Measurements from ENCODE around the gene ZKSCAN3. TPM values are rescaled to one million over a fixed set of nuclear protein-coding genes. Genes with fewer than 3 reads are reported as not detected.

The ZKSCAN3 gene
- polyA plus RNA-seq, 1 donor (not counting 4 experiments of a cell fraction or from before 2014, with no cell fraction given) = 3.1 TPM

- no peaks in the 10 kb centered on the region for H3K9me3 ChIP-seq (ENCODE audit: control insufficient read depth, low read depth, low read length)
- no peaks in the 10 kb centered on the region for H3K79me2 ChIP-seq (ENCODE audit: control insufficient read depth, insufficient read depth, low read length)
- no peaks in the 10 kb centered on the region for H3K27me3 ChIP-seq (ENCODE audit: control insufficient read depth, extremely low read depth, insufficient read depth, low read length)
- DNase-seq (ENCODE audit: low read depth, low spot score) (no peak), FAIRE-seq (no peak)
- H3K27ac ChIP-seq (ENCODE audit: control insufficient read depth, insufficient read depth, low read length) = no peak overlapping the region
- dilution Hi-C loops (cut with MboI; ENCODE audit: extremely low pct_ligation_motif_present, low sequenced_read_pairs) = no loop called here
- TF ChIP-seq CTCF (optimal IDR thresholded peaks at IDR 0.05 in 1 of 3, IDR thresholded peaks at IDR 0.05 in 1 of 3, conservative IDR thresholded peaks at IDR 0.05 in 1 of 3; ENCODE audit: extremely low read depth in 1 of 3, insufficient read depth in 2 of 3, low read length in 3 of 3) (no peak), EZH2 (IDR thresholded peaks at IDR 0.05; ENCODE audit: low read length) (no peak)
- no peak overlapping the region for H3K9ac ChIP-seq (ENCODE audit: control insufficient read depth, extremely low read depth, insufficient read depth, low read length)
- H4K20me1 ChIP-seq (ENCODE audit: control insufficient read depth, extremely low read depth, insufficient read depth, low read length) = no peaks in the 10 kb centered on the region
- no peak overlapping the region for H2AFZ ChIP-seq (ENCODE audit: control insufficient read depth, low read length)
- H3K4me3 ChIP-seq (ENCODE audit: control insufficient read depth in 2 of 3, extremely low read depth in 1 of 3, insufficient read depth in 2 of 3, low read depth in 1 of 3, low read length in 3 of 3) = no peak overlapping the region
- peak overlapping the region; percentile 3 for H3K4me2 ChIP-seq (ENCODE audit: control insufficient read depth, extremely low read depth, insufficient read depth, low read depth, low read length)
- no peaks in the 10 kb centered on the region for H3K36me3 ChIP-seq (ENCODE audit: control insufficient read depth in 2 of 2, extremely low read depth in 1 of 2, insufficient read depth in 2 of 2, low read length in 2 of 2)
- no peaks in the 10 kb centered on the region for H3K9me1 ChIP-seq (ENCODE audit: control insufficient read depth, extremely low read depth, insufficient read depth, low read length)
- peaks cover 5% of the 10 kb centered on the region for H3K4me1 ChIP-seq (ENCODE audit: control insufficient read depth, extremely low read depth, insufficient read depth, low read length)
These were observed 38.5 kb upstream of the ZKSCAN3 start for GRCh38 chr6:28311139-28311823.

GRCh38 chr6:28312939-28313338, 36.8 kb upstream of the ZKSCAN3 start:
- H3K9me1 ChIP-seq (ENCODE audit: control insufficient read depth, extremely low read depth, insufficient read depth, low read length) = no peaks in the 10 kb centered on the region
- no peak overlapping the region for H3K4me2 ChIP-seq (ENCODE audit: control insufficient read depth, extremely low read depth, insufficient read depth, low read depth, low read length)
- no peaks in the 10 kb centered on the region for H3K79me2 ChIP-seq (ENCODE audit: control insufficient read depth, insufficient read depth, low read length)
- H3K4me1 ChIP-seq (ENCODE audit: control insufficient read depth, extremely low read depth, insufficient read depth, low read length) = peaks cover 5% of the 10 kb centered on the region
- no peak overlapping the region for H3K27ac ChIP-seq (ENCODE audit: control insufficient read depth, insufficient read depth, low read length)
- DNase-seq (ENCODE audit: low read depth, low spot score) = no peak
- H2AFZ ChIP-seq (ENCODE audit: control insufficient read depth, low read length) = no peak overlapping the region
- FAIRE-seq = no peak
- no peak overlapping the region for H3K4me3 ChIP-seq (ENCODE audit: control insufficient read depth in 2 of 3, extremely low read depth in 1 of 3, insufficient read depth in 2 of 3, low read depth in 1 of 3, low read length in 3 of 3)
- no peaks in the 10 kb centered on the region for H3K9me3 ChIP-seq (ENCODE audit: control insufficient read depth, low read depth, low read length)
- H3K9ac ChIP-seq (ENCODE audit: control insufficient read depth, extremely low read depth, insufficient read depth, low read length) = no peak overlapping the region
- H3K27me3 ChIP-seq (ENCODE audit: control insufficient read depth, extremely low read depth, insufficient read depth, low read length) = no peaks in the 10 kb centered on the region
- dilution Hi-C loops (cut with MboI; ENCODE audit: extremely low pct_ligation_motif_present, low sequenced_read_pairs) = no loop called here
- no peaks in the 10 kb centered on the region for H4K20me1 ChIP-seq (ENCODE audit: control insufficient read depth, extremely low read depth, insufficient read depth, low read length)
- no peak for TF ChIP-seq EZH2 (IDR thresholded peaks at IDR 0.05; ENCODE audit: low read length)
- no peak for TF ChIP-seq CTCF (optimal IDR thresholded peaks at IDR 0.05 in 1 of 3, IDR thresholded peaks at IDR 0.05 in 1 of 3, conservative IDR thresholded peaks at IDR 0.05 in 1 of 3; ENCODE audit: extremely low read depth in 1 of 3, insufficient read depth in 2 of 3, low read length in 3 of 3)
- no peaks in the 10 kb centered on the region for H3K36me3 ChIP-seq (ENCODE audit: control insufficient read depth in 2 of 2, extremely low read depth in 1 of 2, insufficient read depth in 2 of 2, low read length in 2 of 2)

Measured in keratinocyte (primary cell).